SHP77 (cell line): ENCODE results near the gene PIGQ.

Source experiments
- DNase-seq, 2 experiments: peaks; one replicate each; lab custom pipeline; 2025; lab: John Stamatoyannopoulos, UW

The PIGQ gene

DNA sequence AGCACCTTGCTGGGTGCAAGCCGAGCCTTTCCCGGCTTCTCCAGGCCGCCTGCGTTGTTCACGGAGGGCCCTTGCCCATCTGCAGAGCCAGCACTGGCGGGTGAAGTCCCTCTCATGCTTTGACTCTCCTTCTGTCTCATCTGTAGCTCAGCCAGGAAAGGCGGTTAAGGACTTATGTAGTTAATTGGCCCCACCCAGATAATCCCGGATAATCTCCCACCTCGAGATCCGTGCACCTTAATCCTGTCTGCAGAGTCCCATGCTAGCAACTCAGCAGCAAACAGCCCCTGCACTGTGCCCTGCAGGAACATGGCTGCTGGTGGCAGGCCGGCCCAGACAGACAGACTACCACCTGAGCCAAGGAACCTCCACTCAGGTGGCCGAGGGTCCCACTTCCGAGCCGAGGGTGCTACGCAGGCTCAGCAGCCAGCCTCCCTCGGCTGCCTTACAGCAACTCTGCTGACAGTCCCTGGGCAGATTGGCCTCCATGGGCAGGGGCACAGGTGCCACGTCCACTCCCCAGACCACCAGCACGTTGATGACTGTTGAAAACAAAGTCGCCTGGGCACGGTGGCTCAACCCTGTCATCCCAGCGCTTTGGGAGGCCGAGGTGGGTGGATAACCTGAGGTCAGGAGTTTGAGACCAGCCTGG is 37.0 kb downstream of the PIGQ start:
- DNase-seq, result no peak

DNA sequence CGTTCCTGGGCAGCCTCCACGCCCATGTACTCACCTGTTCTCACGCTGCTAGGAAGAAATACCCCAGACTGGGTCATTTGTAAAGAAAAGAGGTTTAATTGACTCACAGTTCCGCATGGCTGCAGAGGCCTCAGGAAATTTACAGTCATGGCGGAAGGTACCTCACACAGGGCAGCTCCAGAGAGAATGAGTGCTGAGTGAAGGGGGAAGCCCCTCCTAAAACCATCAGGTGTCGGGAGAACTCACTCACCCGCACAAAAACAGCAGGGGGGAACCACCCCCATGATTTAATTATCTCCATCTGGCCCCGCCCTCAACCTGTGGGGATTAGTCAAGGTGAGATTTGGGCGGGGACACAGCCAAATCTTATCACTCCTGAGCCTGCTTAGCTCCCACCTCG is 38.3 kb downstream of the PIGQ start:
- no peak for DNase-seq

DNA sequence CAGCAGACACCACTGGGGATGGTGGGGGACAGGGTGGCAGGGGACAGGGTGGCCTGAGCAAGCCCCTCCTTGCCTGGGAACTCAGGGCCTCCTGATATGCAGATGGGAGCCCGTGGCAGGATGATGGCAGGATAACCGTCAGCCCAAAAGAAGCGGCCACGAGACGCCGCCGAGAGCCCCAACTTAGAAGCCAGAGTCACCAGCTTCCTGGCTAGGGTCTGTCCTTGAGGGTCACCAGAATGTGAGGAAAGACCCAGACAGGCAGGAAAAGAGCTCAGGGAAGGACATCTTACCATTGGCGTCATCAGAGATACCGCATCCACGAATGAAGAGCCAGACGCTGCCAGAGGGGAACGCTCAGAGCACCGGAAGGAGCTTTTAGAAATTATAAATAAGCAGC is 39.5 kb downstream of the PIGQ start:
- no peak for DNase-seq

DNA sequence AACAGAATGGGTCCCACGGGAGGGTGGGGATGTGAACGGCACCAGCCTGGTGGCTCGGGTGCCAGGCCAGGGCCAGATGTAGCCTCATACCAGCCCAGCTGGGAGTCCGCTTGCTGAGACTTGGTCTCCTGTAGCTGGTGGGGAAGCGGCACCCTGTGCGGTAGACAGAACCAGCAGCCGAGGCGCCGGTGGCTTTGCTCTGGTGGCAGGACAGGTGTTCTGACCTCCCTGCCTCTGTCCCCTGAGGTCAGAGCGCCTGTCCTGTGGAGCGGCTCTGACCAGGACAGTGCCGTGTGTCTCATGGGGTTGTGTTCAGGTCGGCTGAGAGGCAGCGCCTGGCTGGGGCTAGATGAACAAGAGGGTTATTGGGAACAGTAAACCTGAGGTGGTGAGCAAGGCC is 40.2 kb downstream of the PIGQ start:
- no peak for DNase-seq

DNA sequence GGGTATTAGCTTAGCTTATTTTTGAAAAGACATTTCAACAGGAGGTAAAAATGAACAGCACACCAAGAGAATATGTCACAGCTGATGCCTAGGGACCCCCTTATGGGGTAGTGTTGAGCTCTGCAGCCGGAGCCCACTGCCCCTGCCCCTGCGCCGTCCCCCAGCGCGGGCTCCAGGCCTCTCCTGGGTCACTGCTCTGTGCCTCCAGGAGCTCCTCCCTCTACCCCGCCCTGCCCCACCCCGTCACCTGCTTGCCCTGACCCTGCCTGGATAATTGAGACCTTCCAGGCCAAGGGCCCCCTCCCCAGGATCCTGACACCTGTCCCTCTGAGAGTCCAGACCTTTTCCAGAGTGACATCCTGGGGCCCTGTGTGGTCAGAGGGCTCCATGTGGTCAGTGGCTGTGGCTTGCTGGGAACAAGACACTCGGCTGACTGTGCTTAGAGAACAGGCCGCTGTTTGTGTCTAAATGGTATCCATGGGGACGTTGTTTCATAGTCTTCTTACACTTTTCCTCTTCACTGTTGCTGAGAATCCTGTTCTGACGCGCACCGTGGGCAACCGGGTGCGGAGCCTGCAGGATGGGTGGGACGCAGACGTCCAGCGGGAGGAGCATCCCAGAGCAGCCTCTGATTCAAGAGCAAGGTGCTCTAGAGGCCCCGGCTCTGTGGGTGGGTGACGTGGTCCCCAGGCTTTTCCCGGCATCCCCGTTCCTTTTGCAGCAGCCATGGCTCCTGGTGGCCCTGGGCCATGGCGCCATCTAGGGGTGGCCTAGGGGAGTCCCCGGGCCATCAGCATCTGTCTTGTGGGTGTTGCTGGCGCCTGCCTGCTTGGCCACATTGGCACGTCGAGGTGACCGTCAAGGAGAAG is 41.0 kb downstream of the PIGQ start:
- peak in 1 of 2 experiments; percentile 27 for DNase-seq

DNA sequence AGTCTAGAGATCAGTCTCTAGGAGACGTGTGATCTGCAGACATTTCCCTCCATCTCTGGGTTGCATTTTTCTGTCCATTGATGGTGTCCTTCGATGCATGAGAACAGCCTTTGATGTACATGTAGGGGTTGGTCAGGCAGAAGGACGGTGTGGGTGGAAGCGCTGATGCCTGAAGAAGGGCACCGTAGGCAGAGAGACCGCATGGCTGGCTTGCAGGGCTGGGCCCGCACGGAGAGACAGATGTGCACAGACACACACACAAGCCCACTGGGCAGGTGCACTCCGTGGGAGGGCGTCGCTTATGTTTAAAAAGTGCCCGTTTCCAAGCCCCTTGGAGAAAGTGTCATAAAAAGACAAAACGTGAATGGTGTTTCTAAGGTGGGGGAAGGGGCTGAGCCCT is 45.4 kb downstream of the PIGQ start:
- DNase-seq, result no peak

DNA sequence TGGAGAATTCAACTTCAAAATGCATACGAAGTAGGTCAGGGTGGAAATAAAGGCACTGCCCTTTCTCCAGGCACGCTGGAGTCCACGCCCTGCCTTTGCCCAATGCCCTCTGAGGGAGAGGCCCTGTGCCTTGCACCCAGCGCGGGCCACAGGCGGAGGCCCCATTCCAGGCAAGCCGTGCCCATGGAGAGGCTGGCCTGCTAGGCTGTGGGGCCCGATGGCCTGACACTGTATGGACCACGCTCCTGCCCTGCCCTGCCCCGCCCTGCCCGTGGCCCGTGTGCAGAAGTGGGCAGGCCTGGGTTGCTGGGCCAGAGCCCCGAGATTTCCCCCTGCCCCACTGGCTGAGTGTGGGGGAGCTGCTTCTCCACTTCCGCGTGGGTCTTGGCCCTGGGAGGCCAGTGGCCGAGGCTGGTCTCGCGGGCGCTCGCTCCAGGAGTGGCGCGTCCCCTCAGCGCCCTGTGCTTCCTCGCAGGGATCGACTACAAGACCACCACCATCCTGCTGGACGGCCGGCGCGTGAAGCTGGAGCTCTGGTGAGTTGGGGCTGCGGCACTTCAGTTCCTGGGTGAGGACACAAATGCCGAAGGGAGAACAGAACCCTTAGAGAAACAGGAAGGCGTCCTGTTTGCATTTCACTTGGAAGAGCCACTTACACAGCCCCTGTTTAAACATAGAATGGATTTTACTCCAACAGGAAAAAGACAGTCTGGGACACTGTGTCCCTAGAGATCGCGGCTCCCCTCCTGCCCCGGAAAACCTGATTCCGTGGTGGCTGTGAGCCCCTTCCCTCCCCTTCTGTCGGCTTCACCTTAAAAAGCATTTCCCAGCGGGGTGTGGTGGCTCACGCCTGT is 47.2 kb downstream of the PIGQ start:
- DNase-seq, result peak in 1 of 2 experiments; percentile 22

DNA sequence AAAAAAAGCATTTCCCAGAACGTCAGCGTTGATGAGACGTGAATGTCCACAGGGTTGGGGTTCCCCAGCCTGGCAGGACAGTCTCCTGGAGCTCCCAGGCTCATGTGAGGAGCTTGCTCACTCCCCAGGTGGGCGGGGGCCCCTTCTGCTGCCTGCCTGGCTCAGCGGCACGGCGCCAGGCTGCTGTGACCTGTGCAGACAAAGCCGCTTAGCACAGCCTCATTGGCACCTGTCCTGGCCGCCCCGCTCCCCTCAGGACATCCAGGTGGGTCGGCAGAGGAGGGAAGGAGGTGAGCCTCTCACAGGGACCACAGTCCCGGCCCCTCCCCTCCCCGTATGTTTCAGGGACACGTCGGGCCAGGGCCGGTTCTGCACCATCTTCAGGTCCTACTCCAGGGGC is 48.1 kb downstream of the PIGQ start:
- DNase-seq, result no peak

DNA sequence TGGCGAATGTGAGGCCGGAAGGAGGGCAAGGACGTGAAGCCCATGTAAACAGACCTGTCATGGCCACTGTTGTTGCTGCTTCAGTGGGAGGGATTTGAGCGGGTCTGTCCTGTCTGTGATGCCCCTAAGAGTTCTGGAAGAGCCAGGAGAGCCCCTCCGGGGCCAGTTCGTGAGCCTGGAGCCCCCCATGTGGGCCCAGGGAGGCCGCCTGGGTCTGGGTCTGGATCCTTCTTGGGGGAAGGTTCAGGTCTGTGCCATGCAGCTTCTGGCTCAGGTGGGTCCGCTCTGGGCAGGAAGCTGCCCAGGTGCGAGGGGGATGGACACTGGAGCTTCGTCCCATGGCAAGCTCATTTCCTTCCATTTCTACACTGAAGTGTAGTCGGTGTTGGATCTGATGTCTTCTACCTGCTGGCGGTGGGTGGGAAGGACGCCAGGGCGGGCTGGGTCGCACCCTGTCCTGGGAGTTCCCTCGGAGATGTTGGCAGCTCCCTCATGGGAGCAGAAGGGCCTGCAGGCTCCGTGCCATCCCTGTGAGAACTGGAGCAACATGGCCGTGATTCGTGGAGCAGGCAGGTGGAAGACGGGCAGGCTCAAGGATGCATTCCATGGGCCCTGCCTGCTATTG is 49.8 kb downstream of the PIGQ start:
- DNase-seq, result no peak

DNA sequence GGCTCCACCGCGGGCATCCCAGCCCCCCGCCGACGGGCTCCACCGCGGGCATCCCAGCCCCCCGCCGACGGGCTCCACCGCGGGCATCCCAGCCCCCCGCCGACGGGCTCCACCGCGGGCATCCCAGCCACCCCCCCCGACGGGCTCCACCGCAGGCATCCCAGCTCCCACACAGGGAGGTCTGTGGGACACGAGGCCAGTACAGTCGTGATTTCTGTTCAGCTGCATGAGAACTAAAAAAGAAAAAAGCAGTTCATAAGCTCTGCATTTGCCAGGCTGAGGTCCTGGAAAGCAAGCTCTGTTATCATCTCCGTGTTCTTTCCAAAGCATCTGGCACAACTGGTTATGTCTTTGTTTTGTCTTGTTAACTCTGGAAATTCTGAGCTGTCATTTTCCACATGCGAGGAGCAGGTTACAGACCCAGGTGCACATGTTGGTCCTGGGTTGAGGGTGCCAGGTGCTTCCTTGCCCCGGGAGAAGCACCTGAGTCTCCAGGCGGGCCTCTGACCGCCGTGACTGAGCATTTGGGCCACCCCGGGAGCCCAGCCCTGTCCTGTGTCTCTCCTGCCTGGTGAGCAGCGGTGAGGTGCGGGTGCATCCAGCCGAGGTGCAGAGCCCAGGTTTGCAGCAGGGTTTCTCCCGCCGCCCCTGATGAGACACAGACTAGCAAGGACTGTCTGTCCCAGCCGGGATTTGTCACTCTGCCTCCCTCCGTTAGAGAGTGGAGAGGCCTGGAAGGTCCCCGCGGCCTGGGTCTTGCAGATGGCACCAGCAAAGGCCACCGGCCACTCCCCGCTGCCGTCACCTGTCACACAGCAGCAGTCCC is 51.1 kb downstream of the PIGQ start:
- peak; percentile 71 to 75 for DNase-seq

DNA sequence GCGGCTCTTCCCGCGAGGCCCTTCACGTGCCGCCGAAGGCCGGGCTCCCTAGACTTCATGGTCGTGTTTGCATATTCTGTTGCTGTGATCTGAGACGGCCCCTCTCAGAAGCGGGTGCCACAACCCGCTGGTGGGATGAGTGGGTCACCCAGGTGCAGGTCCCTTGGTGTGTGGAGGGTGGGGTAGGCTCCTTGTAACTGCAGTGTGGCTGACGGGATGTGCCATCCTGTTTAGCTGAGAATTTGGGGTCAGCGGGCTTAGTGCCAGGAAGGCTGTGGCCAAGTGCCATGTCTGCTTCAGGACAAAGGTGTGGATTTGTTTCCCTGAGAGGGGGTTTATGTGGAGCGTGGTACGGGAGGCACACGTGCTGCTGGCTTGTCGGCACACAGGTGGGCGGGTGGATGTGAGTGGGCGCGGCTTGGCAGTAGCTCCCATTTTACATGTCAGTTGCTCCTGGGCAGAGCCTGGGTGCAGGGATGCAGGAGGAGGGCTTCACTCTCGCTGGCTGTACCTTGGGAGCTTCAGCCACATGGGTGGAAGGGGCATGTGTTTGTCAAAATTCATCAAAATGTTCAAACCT is 51.8 kb downstream of the PIGQ start:
- DNase-seq, result peak in 1 of 2 experiments; percentile 32

DNA sequence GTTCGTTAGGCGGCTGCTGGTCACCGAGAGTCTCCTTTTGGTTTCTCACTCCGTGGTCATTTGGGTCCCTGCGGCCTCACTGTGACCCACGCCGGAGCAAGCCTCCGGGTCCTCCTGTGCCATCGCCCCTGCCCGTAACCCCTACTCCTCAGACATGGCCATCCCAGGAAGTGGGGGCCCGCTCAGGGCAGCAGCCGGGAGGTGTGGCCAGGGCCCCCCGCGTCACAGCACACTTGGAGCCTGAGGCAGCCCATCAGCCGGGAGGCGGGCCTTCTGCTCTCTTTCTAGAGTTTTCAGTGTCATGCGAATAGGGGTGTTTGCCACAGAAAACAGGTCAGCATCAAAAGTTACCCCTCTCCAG is 53.1 kb downstream of the PIGQ start:
- no peak for DNase-seq

DNA sequence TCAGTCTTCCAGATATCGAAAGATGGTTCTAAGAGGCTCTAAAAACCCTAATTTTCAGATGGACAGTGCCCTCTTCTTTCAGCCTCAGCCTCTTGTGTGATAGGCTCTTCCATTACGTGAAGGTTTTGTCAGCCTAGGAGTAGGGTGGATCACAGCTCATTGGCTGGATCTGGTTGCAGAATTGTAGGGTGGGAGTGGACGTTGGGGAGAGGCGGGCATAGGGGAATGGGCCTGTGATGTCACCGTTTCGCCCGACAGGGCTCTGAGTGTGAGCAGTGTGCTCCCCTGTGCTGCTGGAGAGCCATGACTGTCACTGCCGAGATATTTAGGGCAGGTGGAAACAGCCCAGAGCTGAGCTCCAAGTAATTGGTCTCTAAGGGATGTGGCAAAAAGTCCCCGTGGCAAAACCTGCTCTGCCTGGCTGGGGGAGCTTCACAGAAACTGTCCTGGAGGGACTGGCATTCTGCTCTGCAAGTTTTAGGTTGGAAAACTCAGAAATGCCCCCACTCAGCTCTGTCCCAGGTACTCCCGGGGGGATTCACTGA is 54.8 kb downstream of the PIGQ start:
- no peak for DNase-seq

DNA sequence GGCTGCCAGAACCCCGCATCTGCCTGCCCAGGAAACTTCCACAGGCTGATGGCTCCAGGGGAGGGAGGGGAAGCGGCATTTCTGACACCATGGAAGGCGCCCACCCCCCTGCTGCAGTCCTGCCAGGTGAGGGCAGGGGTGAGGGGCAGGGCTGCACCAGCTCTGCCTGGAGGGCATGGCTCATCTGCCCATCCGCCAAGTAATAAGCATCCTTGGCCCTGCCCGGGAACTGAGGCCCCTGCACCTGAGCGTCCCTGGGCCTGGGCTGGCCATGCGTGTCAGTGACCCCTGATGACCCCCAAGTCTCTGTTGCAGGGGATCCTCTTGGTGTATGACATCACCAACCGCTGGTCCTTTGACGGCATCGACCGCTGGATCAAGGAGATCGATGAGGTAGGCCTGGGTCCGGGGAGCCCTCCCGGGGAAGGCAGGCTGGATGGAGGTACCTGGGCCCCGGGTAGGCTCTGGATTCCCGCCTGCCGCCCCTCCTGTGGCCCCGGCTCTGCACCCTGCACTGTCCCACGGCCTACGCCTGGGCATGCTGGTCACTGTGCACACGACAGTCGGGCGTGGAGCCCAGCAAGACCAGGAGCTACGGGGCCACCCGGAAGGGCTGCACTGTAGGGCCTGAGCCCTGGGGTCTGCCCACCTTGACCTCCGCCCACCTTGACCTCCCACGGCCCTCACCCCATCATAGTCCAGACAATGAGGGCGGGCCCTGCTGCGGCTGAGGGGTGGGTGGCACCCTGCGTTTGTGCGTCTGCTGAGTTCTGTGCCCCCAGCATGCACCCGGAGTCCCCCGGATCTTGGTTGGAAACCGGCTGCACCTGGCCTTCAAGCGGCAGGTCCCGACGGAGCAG is 55.6 kb downstream of the PIGQ start:
- no peak for DNase-seq

DNA sequence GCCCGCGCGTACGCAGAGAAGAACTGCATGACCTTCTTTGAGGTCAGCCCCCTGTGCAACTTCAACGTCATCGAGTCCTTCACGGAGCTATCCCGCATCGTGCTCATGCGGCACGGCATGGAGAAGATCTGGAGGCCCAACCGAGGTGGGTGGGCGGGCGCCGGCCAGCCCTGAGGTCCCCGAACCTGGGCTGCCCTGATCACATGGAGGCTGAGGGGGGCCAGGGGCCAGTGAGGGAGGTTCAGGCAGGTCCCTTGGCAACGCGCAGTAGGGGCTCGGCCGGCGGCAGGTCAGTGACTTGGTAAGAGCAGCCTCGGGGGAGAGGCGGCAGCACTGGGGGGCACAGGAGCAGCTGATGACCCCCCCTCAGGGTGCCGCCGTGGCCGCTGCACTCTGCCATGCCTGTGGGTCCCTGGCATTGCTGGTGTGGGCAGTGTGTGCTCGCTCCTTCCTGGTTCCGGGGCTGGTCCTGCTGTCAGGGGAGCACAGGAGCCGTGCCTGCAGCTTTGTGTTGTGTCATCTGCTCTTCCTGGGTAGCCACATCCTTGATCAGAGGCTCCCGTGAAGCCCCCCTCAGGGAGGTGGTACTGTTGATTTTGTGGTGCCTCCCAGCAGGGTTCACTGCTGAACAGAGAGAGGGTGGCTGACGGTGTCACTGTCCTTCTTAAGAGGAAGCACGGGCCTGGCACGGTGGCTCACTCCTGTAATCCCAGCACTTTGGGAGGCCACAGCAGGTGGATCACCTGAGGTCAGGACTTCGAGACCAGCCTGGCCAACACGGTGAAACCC is 56.4 kb downstream of the PIGQ start:
- no peak for DNase-seq

DNA sequence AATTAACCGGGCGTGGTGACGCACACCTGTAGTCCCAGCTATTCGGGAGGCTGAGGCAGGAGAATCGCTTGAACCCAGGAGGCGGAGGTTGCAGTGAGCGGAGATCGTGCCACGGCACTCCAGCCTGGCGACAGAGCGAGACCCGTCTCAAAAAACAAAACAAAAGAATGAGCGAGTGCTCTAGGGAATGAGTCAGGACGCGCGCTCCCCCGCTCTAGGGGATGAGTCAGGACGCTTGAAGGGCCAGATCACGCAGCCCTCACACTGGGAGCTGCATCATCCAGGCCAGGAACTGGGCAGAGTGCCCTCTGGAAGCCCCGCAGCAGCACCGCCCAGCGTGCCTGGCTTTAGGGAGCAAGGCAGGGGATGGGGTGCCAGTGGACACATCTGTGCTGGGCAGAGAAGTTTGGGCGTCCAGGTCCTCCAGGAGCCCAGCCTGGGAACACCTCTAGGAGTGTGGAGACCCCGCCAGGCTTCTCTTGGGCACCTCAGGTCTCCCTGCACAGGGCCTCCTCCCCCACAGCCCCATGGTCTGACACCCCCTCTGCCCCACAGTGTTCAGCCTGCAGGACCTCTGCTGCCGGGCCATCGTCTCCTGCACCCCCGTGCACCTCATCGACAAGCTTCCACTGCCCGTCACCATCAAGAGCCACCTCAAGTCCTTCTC is 57.2 kb downstream of the PIGQ start:
- DNase-seq, result peak; percentile 66 to 82

DNA sequence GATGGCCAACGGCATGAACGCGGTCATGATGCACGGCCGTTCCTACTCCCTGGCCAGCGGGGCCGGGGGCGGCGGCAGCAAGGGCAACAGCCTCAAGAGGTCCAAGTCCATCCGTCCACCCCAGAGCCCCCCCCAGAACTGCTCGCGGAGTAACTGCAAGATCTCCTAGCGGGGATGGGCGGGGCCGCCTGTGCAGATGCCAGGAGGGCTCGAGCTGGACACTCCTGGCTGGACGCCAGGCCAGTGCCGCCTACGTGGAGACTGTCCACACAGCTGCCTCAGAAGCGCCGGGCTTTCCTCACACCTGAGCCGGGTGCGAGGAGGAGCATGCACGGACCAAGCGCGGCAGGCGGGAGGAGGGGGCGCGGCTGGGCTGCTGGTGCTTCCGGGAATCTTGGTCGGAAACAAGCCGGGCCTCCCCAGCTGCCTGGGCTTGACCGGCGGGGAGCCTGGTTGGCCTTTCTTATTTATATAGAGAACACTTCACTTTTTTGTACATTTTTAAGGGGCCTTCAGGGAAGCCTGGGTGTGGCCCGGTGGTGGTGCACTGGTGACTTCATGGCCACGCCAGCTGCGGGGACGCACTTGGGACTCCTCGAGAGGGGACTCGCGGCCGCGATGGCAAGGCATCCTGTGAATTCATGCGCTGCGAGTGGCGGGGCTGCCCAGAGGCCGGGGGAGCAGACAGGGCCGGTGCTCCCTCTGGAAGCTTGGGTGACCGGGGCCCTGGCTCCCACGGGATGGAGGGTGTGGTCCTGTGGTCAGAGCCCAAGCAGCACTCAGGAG is 57.9 kb downstream of the PIGQ start:
- peak; percentile 92 to 96 for DNase-seq
